K562 (cell line): Measurements from ENCODE around the gene FOSL2. TPM values are rescaled to one million over a fixed set of nuclear protein-coding genes. Genes with fewer than 3 reads are reported as not detected.

Experiments used
- ATAC-seq: fragments of 200-7000 bp; cut with Tn5 transposase; 3 replicates; pipeline ENCODE4 v1.9.1; 2020; ENCODE audit warnings: moderate library complexity
- BruUV-seq: library from RNA; stranded (reverse); fragments of 400-500 nt; replicated peaks from 2 replicates; lab custom pipeline; 2021; lab: Mats Ljungman, UMichigan
- CTCF ChIA-PET: fragments of 300-600 bp; formaldehyde crosslinking; extraction: SDS; loops from one replicate; lab custom pipeline; 2021; ENCODE audit warnings: low intra/inter-chr PET ratio; lab: Yijun Ruan, JAX
- POLR2A ChIA-PET: fragments of 300-600, 350-650 bp; sonication (Branson Sonifier 250); formaldehyde crosslinking; extraction: SDS; loops from one replicate; lab custom pipeline; 2021; ENCODE audit warnings: antibody characterized with exemption, inconsistent platforms; lab: Yijun Ruan, JAX
- DNase-seq, 4 experiments: peaks; one replicate each; pipeline versions ENCODE4 v3.0.0 to v3.0.0-alpha.2; 2011 to 2018; ENCODE audit warnings: low spot score in 3 of 4, mixed read lengths in 3 of 4; ENCODE audit errors: extremely low read depth in 1 of 4
- FAIRE-seq: peaks from 2 replicates; lab custom pipeline; 2011; peaks lifted over from hg19 to GRCh38; lab: Jason Lieb, UNC
- H2AFZ ChIP-seq: 2 replicates; pipeline ENCODE4 v1.6.0; 2011; ENCODE audit warnings: low read depth, low read length, control low read depth, inconsistent platforms
- H3K27ac ChIP-seq: fragments of 200-600 bp; 3 replicates; pipeline ENCODE4 v1.8.0; 2011; ENCODE audit warnings: low read depth, mild to moderate bottlenecking, control low read depth, inconsistent platforms, low read length, moderate library complexity, mixed read lengths; ENCODE audit errors: extremely low read depth
- H3K27me3 ChIP-seq, 2 experiments: fragments of 300-600 bp in 1 of 2; 2 replicates in 1 of 2; 3 replicates in 1 of 2; pipeline versions ENCODE4 v1.6.0 to v1.8.0; 2011; ENCODE audit warnings: inconsistent platforms in 2 of 2, low read length in 2 of 2, mild to moderate bottlenecking in 1 of 2, mixed read lengths in 1 of 2, moderate library complexity in 1 of 2; ENCODE audit not compliant: control insufficient read depth in 2 of 2, insufficient read depth in 2 of 2
- H3K36me3 ChIP-seq: fragments of 300-600 bp; 3 replicates; pipeline ENCODE4 v1.8.0; 2011; ENCODE audit warnings: mild to moderate bottlenecking, low read length, inconsistent platforms; ENCODE audit not compliant: control insufficient read depth, insufficient read depth
- H3K4me1 ChIP-seq, 2 experiments: fragments of 200-600 bp in 1 of 2; replicated peaks in 1 of 2; 2 replicates in 1 of 2; 3 replicates in 1 of 2; pipeline versions ENCODE4 v1.5.1 to v1.8.0; 2011; ENCODE audit warnings: inconsistent platforms in 2 of 2, low read length in 2 of 2, mild to moderate bottlenecking in 1 of 2, mixed read lengths in 1 of 2, moderate library complexity in 1 of 2; ENCODE audit not compliant: control insufficient read depth in 2 of 2, insufficient read depth in 2 of 2
- H3K4me2 ChIP-seq: 2 replicates; pipeline ENCODE4 v1.6.1; 2011; ENCODE audit warnings: low read length, control low read depth, inconsistent platforms, mixed read lengths; ENCODE audit not compliant: insufficient read depth
- H3K4me3 ChIP-seq: fragments of 200-600 bp; sonication (generic), shearing (Covaris generic); 2 replicates; pipeline ENCODE4 v1.5.1; 2016; ENCODE audit warnings: control low read depth, inconsistent platforms
- H3K79me2 ChIP-seq: fragments of 200-600 bp; 3 replicates; pipeline ENCODE4 v1.8.0; 2011; ENCODE audit warnings: low read length, inconsistent platforms; ENCODE audit not compliant: control insufficient read depth, insufficient read depth
- H3K9ac ChIP-seq, 2 experiments: 2 replicates each; pipeline versions ENCODE4 v1.6.0 to v1.6.1; 2011; ENCODE audit warnings: low read depth in 2 of 2, low read length in 2 of 2, control low read depth in 1 of 2, inconsistent platforms in 1 of 2, mild to moderate bottlenecking in 1 of 2, mixed read lengths in 1 of 2; ENCODE audit not compliant: insufficient read depth in 1 of 2
- H3K9me1 ChIP-seq: one replicate; pipeline ENCODE4 v1.6.0; 2011; ENCODE audit warnings: inconsistent platforms, mild to moderate bottlenecking, low read length, moderate library complexity; ENCODE audit not compliant: control insufficient read depth, insufficient read depth
- H3K9me3 ChIP-seq: replicated peaks from 2 replicates; pipeline ENCODE4 v1.5.1; 2011; ENCODE audit warnings: low read depth, low read length, inconsistent platforms; ENCODE audit not compliant: control insufficient read depth, insufficient read depth
- H4K20me1 ChIP-seq: replicated peaks from 2 replicates; pipeline ENCODE4 v1.6.1; 2011; ENCODE audit warnings: low read length, inconsistent platforms, mixed read lengths; ENCODE audit not compliant: control insufficient read depth, insufficient read depth
- CAMTA2 ChIP-seq: fragments of 250-450 bp; sonication (Bioruptor Pico); conservative IDR thresholded peaks from 2 replicates; pipeline ENCODE4 v1.5.1; 2022
- CBX1 ChIP-seq: sonication (generic); IDR thresholded peaks from 2 replicates; pipeline ENCODE4 v1.6.1; 2016; ENCODE audit warnings: antibody characterized with exemption, low read depth, mild to moderate bottlenecking
- ESRRB ChIP-seq: fragments of 250-450 bp; sonication (Bioruptor Pico); IDR thresholded peaks from 2 replicates; pipeline ENCODE4 v1.5.0; 2020; ENCODE audit warnings: mild to moderate bottlenecking, moderate library complexity, borderline replicate concordance
- GABPB2 ChIP-seq: fragments of 250-450 bp; sonication (Bioruptor Pico); conservative IDR thresholded peaks from 2 replicates; pipeline ENCODE4 v1.5.1; 2021; ENCODE audit warnings: mild to moderate bottlenecking
- ILF3 ChIP-seq: fragments of 450-650 bp; IDR thresholded peaks from 2 replicates; pipeline ENCODE4 v1.6.1; 2018; ENCODE audit warnings: antibody characterized with exemption, mild to moderate bottlenecking, moderate library complexity, borderline replicate concordance
- POLR3A ChIP-seq: IDR thresholded peaks from 2 replicates; pipeline ENCODE4 v1.6.1; 2011; ENCODE audit warnings: borderline replicate concordance, mild to moderate bottlenecking, moderate library complexity; ENCODE audit not compliant: insufficient read length, insufficient read depth; ENCODE audit errors: extremely low read depth
- RUNX1 ChIP-seq: sonication (generic); IDR thresholded peaks from 2 replicates; pipeline ENCODE4 v1.6.1; 2016; ENCODE audit warnings: antibody characterized with exemption, low read depth
- SAFB2 ChIP-seq: fragments of 200-400 bp; formaldehyde crosslinking; IDR thresholded peaks from 2 replicates; pipeline ENCODE4 v1.6.1; 2018; ENCODE audit warnings: borderline replicate concordance, low read length, low read depth, moderate library complexity; ENCODE audit not compliant: severe bottlenecking
- SMAD4 ChIP-seq: fragments of 250-450 bp; sonication (Bioruptor Pico); conservative IDR thresholded peaks from 2 replicates; pipeline ENCODE4 v1.8.0; 2021; ENCODE audit warnings: inconsistent platforms, mild to moderate bottlenecking, moderate library complexity
- ZBTB43 ChIP-seq: sonication (generic); formaldehyde crosslinking; IDR thresholded peaks from 2 replicates; pipeline ENCODE4 v1.8.0; 2023; ENCODE audit warnings: mild to moderate bottlenecking, missing genetic modification reagents
- ZNF165 ChIP-seq: fragments of 250-450 bp; sonication (Bioruptor Pico); IDR thresholded peaks from 2 replicates; pipeline ENCODE4 v1.4.0; 2020; ENCODE audit warnings: borderline replicate concordance
- ZNF224 ChIP-seq: sonication (generic); formaldehyde crosslinking; IDR thresholded peaks from 2 replicates; pipeline ENCODE4 v1.8.0; 2022; ENCODE audit warnings: mild to moderate bottlenecking, missing genetic modification reagents
- ZNF232 ChIP-seq: sonication (generic); formaldehyde crosslinking; IDR thresholded peaks from 2 replicates; pipeline ENCODE4 v1.8.0; 2022; ENCODE audit warnings: mild to moderate bottlenecking, missing genetic modification reagents
- ZNF436 ChIP-seq: fragments of 250-450, 450-650 bp; sonication (Bioruptor Pico); formaldehyde crosslinking; IDR thresholded peaks from 2 replicates; pipeline ENCODE4 v1.7.0; 2020; ENCODE audit warnings: mild to moderate bottlenecking
- WGBS: fragments of 100-300 bp; shearing (Covaris generic); methylation state at CpG from one replicate; pipeline ENCODE4 v1.1.6; 2016; ENCODE audit warnings: low coverage, mixed read lengths; ENCODE audit not compliant: insufficient coverage; ENCODE audit errors: missing lambda C conversion rate; 5-methylcytosine and 5-hydroxymethylcytosine counted together
- in situ Hi-C: fragments of 300-500 bp; cut with MboI; formaldehyde crosslinking; loops from 4 replicates; pipeline ENCODE4 v1.15.0; 2018; ENCODE audit warnings: inconsistent platforms, mixed read lengths
- intact Hi-C: fragments of 100-400 bp; cut with micrococcal nuclease; formaldehyde crosslinking; loops from 2 replicates; pipeline ENCODE4 v1.14.2; 2022
- polyA plus RNA-seq, 8 experiments: library from polyadenylated mRNA; depleted of rRNA in 4 of 8; stranded (reverse) in 5 of 8; unstranded in 3 of 8; fragments of >200 nt; fragmentation: Nextera tagmentation in 2 of 8; fragmentation: Illumina TruSeq in 1 of 8; extraction: Ambion mirVana in 2 of 8; extraction: Trizol in 1 of 8; gene quantifications; 2 replicates each; pipeline versions ENCODE4 v1.2.1 to v1.2.3, GENCODE V29; 2011 to 2014; ENCODE audit warnings: inconsistent platforms in 1 of 8, missing spikeins in 1 of 8
- total RNA-seq, 7 experiments: library from RNA; depleted of rRNA in 6 of 7; stranded (reverse); fragments of >200 nt in 6 of 7; fragmentation: Illumina TruSeq in 2 of 7; extraction: Trizol in 2 of 7; gene quantifications; 2 replicates each; pipeline versions ENCODE4 v1.2.1 to v1.2.3, GENCODE V29; 2011 to 2021; ENCODE audit warnings: low replicate concordance in 1 of 7
- TF ChIP-seq, protein P1 (sequence below), 2 experiments: fragments of 450-650 bp; IDR thresholded peaks; 2 replicates each; pipeline ENCODE4 v1.6.1; 2018; ENCODE audit warnings: mild to moderate bottlenecking in 2 of 2, low read depth in 1 of 2; ENCODE audit not compliant: partially characterized antibody in 2 of 2

Gene FOSL2
- total and polyA plus RNA-seq, 9 of the 15 experiments (the other 6 are each of a cell fraction or from before 2014, with no cell fraction given), result 0.04 to 2.9 (median 0.80) TPM

DNA sequence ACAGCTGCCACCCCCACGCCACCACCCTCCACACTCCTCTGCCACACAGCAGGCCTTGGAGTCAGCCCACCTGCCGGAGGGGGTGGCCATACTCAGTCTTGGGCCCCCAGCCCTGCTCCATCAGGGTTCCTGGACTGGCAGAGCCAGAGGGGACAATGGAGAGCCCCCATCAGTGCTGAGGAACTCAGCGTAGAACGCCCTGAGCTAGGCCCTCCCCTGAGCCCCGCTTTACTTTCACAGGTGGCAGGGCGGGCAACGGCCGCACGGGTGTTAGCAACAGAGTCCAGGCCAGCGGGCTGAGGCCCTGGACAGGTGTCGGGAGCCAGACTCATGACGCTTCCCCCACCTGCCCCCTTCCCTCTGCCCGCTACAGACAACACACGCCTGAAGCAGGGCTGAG, 47.1 kb downstream of the FOSL2 start:
- no peak overlapping the region for H3K4me3 ChIP-seq
- FAIRE-seq (no peak), ATAC-seq (no peak)
- no peak overlapping the region for H3K4me2 ChIP-seq
- BruUV-seq, result no TSS peak
- H3K79me2 ChIP-seq, result no peaks in the 10 kb centered on the region
- H3K27ac ChIP-seq, result no peak overlapping the region
- H3K9me3 ChIP-seq, result 0 out of 2 replicates have a peak, but pooled peaks cover 1% of the 10 kb centered on the region
- POLR2A ChIA-PET, result no interaction called here
- H3K9ac ChIP-seq, result no peak overlapping the region
- H4K20me1 ChIP-seq, result no peaks in the 10 kb centered on the region
- intact Hi-C loops, result no loop called here
- H2AFZ ChIP-seq, result no peak overlapping the region
- no peak for TF ChIP-seq ZNF224 (CRISPR knock-in tag)
- TF ChIP-seq GABPB2 (CRISPR knock-in tag), result no peak
- no peak for TF ChIP-seq ZNF165 (CRISPR knock-in tag)
- TF ChIP-seq CBX1, result no peak
- no peak for TF ChIP-seq ILF3
- no peak for TF ChIP-seq ESRRB
- TF ChIP-seq, protein P1, sequence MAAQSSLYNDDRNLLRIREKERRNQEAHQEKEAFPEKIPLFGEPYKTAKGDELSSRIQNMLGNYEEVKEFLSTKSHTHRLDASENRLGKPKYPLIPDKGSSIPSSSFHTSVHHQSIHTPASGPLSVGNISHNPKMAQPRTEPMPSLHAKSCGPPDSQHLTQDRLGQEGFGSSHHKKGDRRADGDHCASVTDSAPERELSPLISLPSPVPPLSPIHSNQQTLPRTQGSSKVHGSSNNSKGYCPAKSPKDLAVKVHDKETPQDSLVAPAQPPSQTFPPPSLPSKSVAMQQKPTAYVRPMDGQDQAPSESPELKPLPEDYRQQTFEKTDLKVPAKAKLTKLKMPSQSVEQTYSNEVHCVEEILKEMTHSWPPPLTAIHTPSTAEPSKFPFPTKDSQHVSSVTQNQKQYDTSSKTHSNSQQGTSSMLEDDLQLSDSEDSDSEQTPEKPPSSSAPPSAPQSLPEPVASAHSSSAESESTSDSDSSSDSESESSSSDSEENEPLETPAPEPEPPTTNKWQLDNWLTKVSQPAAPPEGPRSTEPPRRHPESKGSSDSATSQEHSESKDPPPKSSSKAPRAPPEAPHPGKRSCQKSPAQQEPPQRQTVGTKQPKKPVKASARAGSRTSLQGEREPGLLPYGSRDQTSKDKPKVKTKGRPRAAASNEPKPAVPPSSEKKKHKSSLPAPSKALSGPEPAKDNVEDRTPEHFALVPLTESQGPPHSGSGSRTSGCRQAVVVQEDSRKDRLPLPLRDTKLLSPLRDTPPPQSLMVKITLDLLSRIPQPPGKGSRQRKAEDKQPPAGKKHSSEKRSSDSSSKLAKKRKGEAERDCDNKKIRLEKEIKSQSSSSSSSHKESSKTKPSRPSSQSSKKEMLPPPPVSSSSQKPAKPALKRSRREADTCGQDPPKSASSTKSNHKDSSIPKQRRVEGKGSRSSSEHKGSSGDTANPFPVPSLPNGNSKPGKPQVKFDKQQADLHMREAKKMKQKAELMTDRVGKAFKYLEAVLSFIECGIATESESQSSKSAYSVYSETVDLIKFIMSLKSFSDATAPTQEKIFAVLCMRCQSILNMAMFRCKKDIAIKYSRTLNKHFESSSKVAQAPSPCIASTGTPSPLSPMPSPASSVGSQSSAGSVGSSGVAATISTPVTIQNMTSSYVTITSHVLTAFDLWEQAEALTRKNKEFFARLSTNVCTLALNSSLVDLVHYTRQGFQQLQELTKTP (IDR thresholded peaks at IDR 0.05; ENCODE audit: low read depth in 1 of 2, partially characterized antibody in 2 of 2), result no peak
- TF ChIP-seq CAMTA2 (CRISPR knock-in tag), result no peak
- TF ChIP-seq ZBTB43 (CRISPR knock-in tag), result no peak
- no peak for TF ChIP-seq ZNF232 (CRISPR knock-in tag)
- TF ChIP-seq SAFB2, result no peak
- no peak for TF ChIP-seq ZNF436
- TF ChIP-seq RUNX1, result no peak
- no peak for TF ChIP-seq SMAD4 (CRISPR knock-in tag)
- TF ChIP-seq POLR3A, result no peak
- TF ChIP-seq, all 486 proteins: peak for 0
- Histone ChIP-seq H3K27me3 (peaks cover 5 to 53% of the 10 kb centered on the region in 2 experiments; a peak in 3 of 5 replicates), H3K4me1 (peaks cover 10% of the 10 kb centered on the region in 2 experiments), H3K36me3 (no peaks in the 10 kb centered on the region), H3K9me1 (no peaks in the 10 kb centered on the region)
- DNase-seq, result no peak
- in situ Hi-C loops, result no loop called here
- CTCF ChIA-PET, result no interaction called here
- 19% methylated on average over 13 of the region's 14 CpGs for WGBS
